Measurements from ENCODE around the gene DGUOK. TPM values are rescaled to one million over a fixed set of nuclear protein-coding genes. Genes with fewer than 3 reads are reported as not detected.
A peak's percentile ranks its signal among the peaks of the same experiment; 100 is the strongest.

DGUOK gene
- total RNA-seq, 1 donor = 57.7 TPM

DNA sequence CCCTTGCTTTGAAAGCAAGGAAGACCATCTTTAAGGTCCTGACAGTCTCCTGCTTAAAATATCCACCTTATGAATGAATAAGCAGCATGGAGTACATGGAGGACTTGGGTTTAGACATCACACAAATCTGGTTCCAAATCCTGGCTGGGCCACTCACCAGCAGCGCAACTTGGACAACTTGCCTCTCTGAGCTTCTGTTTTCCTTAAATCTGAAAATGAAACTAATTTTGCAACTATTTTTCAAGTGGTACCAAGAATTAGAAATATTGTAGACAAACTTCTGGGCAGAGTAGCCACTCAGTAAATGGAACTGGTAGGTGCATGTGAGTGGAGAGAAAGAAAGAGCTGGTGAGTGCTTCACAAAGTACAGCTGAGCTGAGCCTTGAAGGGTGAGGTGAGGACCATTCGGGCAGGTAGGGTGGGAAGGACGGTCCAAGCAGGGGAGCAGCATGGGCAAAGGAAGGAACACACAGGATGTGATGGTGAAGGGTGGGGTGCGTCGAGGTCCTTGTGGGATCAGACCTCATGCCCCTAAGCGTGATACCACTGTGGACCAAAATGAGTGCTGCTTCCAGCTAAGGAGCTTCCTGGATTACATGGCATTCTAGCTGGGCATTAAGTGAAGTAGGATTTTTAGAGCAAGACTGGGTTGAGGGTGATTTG, 43.6 kb downstream of the DGUOK start:
- TF ChIP-seq, protein P1, sequence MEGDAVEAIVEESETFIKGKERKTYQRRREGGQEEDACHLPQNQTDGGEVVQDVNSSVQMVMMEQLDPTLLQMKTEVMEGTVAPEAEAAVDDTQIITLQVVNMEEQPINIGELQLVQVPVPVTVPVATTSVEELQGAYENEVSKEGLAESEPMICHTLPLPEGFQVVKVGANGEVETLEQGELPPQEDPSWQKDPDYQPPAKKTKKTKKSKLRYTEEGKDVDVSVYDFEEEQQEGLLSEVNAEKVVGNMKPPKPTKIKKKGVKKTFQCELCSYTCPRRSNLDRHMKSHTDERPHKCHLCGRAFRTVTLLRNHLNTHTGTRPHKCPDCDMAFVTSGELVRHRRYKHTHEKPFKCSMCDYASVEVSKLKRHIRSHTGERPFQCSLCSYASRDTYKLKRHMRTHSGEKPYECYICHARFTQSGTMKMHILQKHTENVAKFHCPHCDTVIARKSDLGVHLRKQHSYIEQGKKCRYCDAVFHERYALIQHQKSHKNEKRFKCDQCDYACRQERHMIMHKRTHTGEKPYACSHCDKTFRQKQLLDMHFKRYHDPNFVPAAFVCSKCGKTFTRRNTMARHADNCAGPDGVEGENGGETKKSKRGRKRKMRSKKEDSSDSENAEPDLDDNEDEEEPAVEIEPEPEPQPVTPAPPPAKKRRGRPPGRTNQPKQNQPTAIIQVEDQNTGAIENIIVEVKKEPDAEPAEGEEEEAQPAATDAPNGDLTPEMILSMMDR (IDR thresholded peaks at IDR 0.05; ENCODE audit: insufficient read depth, low read length) = no peak
- DNase-seq (ENCODE audit: low read depth) = no peak

DNA sequence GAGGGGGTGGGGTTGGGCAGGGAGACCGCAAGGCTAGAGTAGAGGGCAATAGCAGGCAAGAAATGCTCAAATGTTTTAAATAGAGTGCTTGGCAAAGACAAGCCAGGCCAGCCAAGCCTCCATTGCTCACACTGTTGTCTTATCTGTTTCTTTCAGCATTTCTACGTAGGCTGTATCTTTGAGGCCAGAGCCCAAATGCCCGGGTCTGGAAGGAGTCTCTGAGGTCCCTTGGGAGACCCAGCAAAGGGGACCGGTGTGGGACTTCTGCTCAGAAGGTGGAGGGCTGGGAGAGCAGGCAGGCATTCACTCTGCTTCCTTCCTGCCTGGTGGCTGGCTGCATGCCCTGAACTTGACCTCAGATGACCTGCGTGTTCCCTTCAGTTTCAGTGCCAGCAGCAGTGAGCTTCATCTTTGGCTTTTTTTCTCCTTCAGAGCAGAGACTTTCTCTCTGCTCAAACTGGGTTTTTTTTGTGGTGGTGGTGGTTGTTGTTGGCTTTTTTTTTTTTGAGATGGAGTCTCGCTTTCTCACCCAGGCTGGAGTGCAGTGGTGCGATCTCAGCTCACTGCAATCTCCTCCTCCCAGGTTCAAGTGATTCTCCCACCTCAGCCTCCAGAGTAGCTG, 44.3 kb downstream of the DGUOK start:
- TF ChIP-seq, protein P1 (IDR thresholded peaks at IDR 0.05; ENCODE audit: insufficient read depth, low read length) = no peak
- H3K4me3 ChIP-seq (ENCODE audit: low read depth, low read length) = no peak overlapping the region
- peak; percentile 38 for DNase-seq (ENCODE audit: low read depth)

More for the DNA sequence above, 43.6 kb downstream of the DGUOK start:
- H3K4me3 ChIP-seq (ENCODE audit: low read depth, low read length) = no peak overlapping the region

DNA sequence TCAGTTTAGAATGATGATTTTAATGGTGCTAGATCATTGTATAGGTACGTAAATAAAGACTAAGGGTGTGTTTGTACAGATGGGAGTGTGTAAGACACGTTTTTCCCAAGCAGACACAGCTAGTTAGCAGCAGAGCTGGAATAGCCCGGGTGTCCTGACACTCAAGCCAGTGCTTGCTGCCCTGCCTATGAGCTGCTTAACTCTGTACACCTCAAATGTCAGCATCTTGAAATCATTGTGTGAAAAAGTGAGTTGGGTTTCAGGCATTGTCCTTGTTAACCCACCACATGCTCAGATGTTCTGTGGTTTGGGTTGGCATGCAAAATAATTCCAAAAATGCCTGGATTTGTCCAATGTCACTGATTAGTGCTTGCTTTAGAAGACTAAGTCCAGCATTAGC, 45.0 kb downstream of the DGUOK start:
- no peak overlapping the region for H3K4me3 ChIP-seq (ENCODE audit: low read depth, low read length)
- peak; percentile 27 for DNase-seq (ENCODE audit: low read depth)
- TF ChIP-seq, protein P1 (IDR thresholded peaks at IDR 0.05; ENCODE audit: insufficient read depth, low read length) = no peak

DNA sequence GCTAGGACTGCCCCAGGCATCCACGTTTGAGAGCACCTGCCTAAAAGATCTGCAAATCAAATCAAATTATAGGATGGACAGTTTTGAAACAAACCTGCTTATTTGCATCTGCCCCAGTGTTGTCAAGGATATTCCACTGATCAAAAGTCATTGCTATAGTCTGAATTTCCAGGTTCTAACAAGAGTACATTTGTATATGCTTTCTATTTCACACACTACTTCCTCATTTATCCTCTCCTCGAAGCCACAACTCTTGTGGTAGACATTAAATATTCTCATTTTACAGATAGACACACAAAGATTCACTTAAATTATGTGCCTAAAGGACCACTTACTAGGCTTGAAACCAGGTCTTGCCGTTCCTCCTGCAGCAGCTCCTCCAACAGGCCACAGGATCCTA, 46.2 kb downstream of the DGUOK start:
- no peak overlapping the region for H3K4me3 ChIP-seq (ENCODE audit: low read depth, low read length)
- TF ChIP-seq, protein P1 (IDR thresholded peaks at IDR 0.05; ENCODE audit: insufficient read depth, low read length) = no peak
- no peak for DNase-seq (ENCODE audit: low read depth)

DNA sequence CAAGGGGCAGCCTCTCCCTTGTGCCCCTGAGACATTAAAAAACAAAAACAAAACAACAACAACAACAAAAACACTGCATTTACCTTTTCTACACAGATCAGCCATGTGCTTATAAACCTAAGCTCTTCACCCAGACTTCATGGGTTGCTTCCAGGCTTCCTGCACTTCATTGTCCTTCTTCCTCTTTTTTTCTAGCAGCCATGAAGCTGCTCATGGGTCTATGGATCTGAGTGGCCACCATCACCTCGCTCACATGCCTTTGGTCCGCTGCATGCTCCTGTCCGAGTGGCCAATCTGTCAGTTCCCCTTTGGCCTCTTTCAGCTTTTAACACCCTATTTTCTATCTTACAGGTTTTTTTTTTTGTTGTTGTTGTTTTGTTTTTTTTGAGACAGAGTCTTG, 49.1 kb downstream of the DGUOK start:
- no peak for DNase-seq (ENCODE audit: low read depth)
- TF ChIP-seq, protein P1 (IDR thresholded peaks at IDR 0.05; ENCODE audit: insufficient read depth, low read length) = no peak
- H3K4me3 ChIP-seq (ENCODE audit: low read depth, low read length) = no peak overlapping the region

DNA sequence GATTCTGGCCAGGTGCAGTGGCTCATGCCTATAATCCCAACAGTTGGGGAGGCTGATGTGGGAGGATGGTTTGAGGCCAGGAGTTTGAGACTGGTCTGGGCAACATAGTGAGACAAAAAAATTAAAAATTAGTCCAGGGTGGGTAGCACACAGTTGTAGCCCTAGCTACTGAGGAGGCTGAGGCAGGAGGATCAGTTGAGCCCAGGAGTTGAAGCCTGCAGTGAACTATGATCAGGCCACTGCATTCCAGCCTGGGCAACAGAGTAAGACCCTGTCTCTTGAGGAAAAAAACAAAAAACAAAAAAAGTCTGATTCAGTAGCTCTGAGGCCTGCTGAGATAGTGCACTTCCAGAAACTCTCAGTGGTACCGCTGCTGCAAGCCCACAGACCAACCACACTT, 50.1 kb downstream of the DGUOK start:
- TF ChIP-seq, protein P1 (IDR thresholded peaks at IDR 0.05; ENCODE audit: insufficient read depth, low read length) = no peak
- DNase-seq (ENCODE audit: low read depth) = no peak
- no peak overlapping the region for H3K4me3 ChIP-seq (ENCODE audit: low read depth, low read length)
